Upper lobe of left lung (tissue), 4 donors: ENCODE data around the gene ECT2L.

Source experiments
- EP300 ChIP-seq, 4 donors: sonication (generic); formaldehyde crosslinking; IDR thresholded peaks; one replicate each; pipeline ENCODE4 v1.5.1; 2017; ENCODE audit warnings: antibody characterized with exemption in 4 of 4, control low read depth in 2 of 4
- POLR2A ChIP-seq, 4 donors: fragments of 450-650 bp; IDR thresholded peaks; one replicate each; pipeline ENCODE4 v1.5.1; 2016 to 2017; ENCODE audit warnings: antibody characterized with exemption in 4 of 4, mild to moderate bottlenecking in 2 of 4
- POLR2AphosphoS5 ChIP-seq, 2 donors: sonication (generic); formaldehyde crosslinking; IDR thresholded peaks; one replicate each; pipeline ENCODE4 v1.5.1; 2017; ENCODE audit warnings: antibody characterized with exemption in 2 of 2
- TF ChIP-seq, protein P1 (sequence below), 6 experiments: fragments of 450-650 bp in 4 of 6; fragments of 200-600 bp in 2 of 6; sonication (generic) in 2 of 6; IDR thresholded peaks; one replicate each; pipeline ENCODE4 v1.5.1; 2016 to 2019; ENCODE audit warnings: antibody characterized with exemption in 6 of 6

DNA sequence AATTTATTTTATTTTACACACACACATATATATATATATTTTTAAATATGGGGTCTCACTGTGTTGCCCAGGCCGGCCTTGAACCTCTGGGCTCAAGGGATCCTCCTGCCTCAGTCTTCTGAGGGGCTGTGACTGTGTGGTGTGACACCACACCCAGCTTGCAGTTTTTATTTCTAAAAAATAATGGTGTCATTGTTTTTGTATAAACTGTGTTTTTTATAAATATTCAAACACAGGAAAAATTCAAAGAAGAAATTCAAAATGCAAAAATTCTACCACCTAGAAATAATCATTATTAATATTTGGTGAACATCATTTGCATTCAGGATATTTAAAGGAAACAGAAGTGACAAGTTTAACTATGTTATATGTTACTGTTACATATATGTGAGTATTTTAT lies 19.2 kb upstream of the ECT2L start:
- TF ChIP-seq, protein P1, sequence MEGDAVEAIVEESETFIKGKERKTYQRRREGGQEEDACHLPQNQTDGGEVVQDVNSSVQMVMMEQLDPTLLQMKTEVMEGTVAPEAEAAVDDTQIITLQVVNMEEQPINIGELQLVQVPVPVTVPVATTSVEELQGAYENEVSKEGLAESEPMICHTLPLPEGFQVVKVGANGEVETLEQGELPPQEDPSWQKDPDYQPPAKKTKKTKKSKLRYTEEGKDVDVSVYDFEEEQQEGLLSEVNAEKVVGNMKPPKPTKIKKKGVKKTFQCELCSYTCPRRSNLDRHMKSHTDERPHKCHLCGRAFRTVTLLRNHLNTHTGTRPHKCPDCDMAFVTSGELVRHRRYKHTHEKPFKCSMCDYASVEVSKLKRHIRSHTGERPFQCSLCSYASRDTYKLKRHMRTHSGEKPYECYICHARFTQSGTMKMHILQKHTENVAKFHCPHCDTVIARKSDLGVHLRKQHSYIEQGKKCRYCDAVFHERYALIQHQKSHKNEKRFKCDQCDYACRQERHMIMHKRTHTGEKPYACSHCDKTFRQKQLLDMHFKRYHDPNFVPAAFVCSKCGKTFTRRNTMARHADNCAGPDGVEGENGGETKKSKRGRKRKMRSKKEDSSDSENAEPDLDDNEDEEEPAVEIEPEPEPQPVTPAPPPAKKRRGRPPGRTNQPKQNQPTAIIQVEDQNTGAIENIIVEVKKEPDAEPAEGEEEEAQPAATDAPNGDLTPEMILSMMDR (IDR thresholded peaks at IDR 0.05), result no peak
- TF ChIP-seq EP300 (IDR thresholded peaks at IDR 0.05) (no peak), POLR2A (IDR thresholded peaks at IDR 0.05) (no peak), POLR2AphosphoS5 (IDR thresholded peaks at IDR 0.05) (no peak)
